Measurements from ENCODE around the gene ATAD1.

ATAD1 gene

GRCh38 chr10:87720665-87721064 lies 97.4 kb downstream of the ATAD1 start:
- no peaks in the 10 kb centered on the region for H3K36me3 ChIP-seq (ENCODE audit: control insufficient read depth, low read length)
- no peaks in the 10 kb centered on the region for H4K20me1 ChIP-seq (ENCODE audit: control insufficient read depth, insufficient read depth, low read depth, low read length)
- no peaks in the 10 kb centered on the region for H3K9me2 ChIP-seq (replicated peaks; ENCODE audit: control insufficient read depth, low read length)
- no peaks in the 10 kb centered on the region for H3K4me1 ChIP-seq (ENCODE audit: control insufficient read depth, low read length)
- no peak overlapping the region for H3K27ac ChIP-seq (ENCODE audit: low read depth, low read length)
- H3K4me3 ChIP-seq (ENCODE audit: low read length) = no peak overlapping the region
- H3F3A ChIP-seq (ENCODE audit: control insufficient read depth, insufficient read depth) = no peaks in the 10 kb centered on the region
- no peaks in the 10 kb centered on the region for H3K9me3 ChIP-seq (ENCODE audit: control insufficient read depth, insufficient read depth, low read length)
- H3K79me2 ChIP-seq (ENCODE audit: control insufficient read depth, low read length) = no peaks in the 10 kb centered on the region
- H3K4me2 ChIP-seq (ENCODE audit: low read length) = no peak overlapping the region
- TF ChIP-seq EZH2phosphoT487 (IDR thresholded peaks at IDR 0.05; ENCODE audit: borderline replicate concordance, low read length) (no peak), CTCF (IDR thresholded peaks at IDR 0.05; ENCODE audit: low read depth, low read length, poor library complexity, severe bottlenecking) (no peak)
- peaks cover 27% of the 10 kb centered on the region for H3K27me3 ChIP-seq (ENCODE audit: control insufficient read depth, low read length)

GRCh38 chr10:87716348-87716670 lies 101.7 kb downstream of the ATAD1 start:
- H3K4me2 ChIP-seq (ENCODE audit: low read length) = no peak overlapping the region
- no peaks in the 10 kb centered on the region for H3K9me3 ChIP-seq (ENCODE audit: control insufficient read depth, insufficient read depth, low read length)
- TF ChIP-seq EZH2phosphoT487 (IDR thresholded peaks at IDR 0.05; ENCODE audit: borderline replicate concordance, low read length) (no peak), CTCF (IDR thresholded peaks at IDR 0.05; ENCODE audit: low read depth, low read length, poor library complexity, severe bottlenecking) (no peak)
- no peak overlapping the region for H3K27ac ChIP-seq (ENCODE audit: low read depth, low read length)
- no peak overlapping the region for H3K4me3 ChIP-seq (ENCODE audit: low read length)
- H3K36me3 ChIP-seq (ENCODE audit: control insufficient read depth, low read length) = no peaks in the 10 kb centered on the region
- no peaks in the 10 kb centered on the region for H3K9me2 ChIP-seq (replicated peaks; ENCODE audit: control insufficient read depth, low read length)
- H3K27me3 ChIP-seq (ENCODE audit: control insufficient read depth, low read length) = peaks cover 15% of the 10 kb centered on the region
- no peaks in the 10 kb centered on the region for H4K20me1 ChIP-seq (ENCODE audit: control insufficient read depth, insufficient read depth, low read depth, low read length)
- no peaks in the 10 kb centered on the region for H3F3A ChIP-seq (ENCODE audit: control insufficient read depth, insufficient read depth)
- H3K4me1 ChIP-seq (ENCODE audit: control insufficient read depth, low read length) = no peaks in the 10 kb centered on the region
- H3K79me2 ChIP-seq (ENCODE audit: control insufficient read depth, low read length) = no peaks in the 10 kb centered on the region

GRCh38 chr10:87715552-87716347 lies 102.3 kb downstream of the ATAD1 start:
- Histone ChIP-seq H3K9me3 (ENCODE audit: control insufficient read depth, insufficient read depth, low read length) (no peaks in the 10 kb centered on the region), H3K4me2 (ENCODE audit: low read length) (no peak overlapping the region), H4K20me1 (ENCODE audit: control insufficient read depth, insufficient read depth, low read depth, low read length) (no peaks in the 10 kb centered on the region), H3K36me3 (ENCODE audit: control insufficient read depth, low read length) (no peaks in the 10 kb centered on the region), H3K27me3 (ENCODE audit: control insufficient read depth, low read length) (peaks cover 15% of the 10 kb centered on the region), H3K4me3 (ENCODE audit: low read length) (no peak overlapping the region), H3K4me1 (ENCODE audit: control insufficient read depth, low read length) (no peaks in the 10 kb centered on the region), H3F3A (ENCODE audit: control insufficient read depth, insufficient read depth) (no peaks in the 10 kb centered on the region), H3K27ac (ENCODE audit: low read depth, low read length) (no peak overlapping the region), H3K79me2 (ENCODE audit: control insufficient read depth, low read length) (no peaks in the 10 kb centered on the region), H3K9me2 (replicated peaks; ENCODE audit: control insufficient read depth, low read length) (no peaks in the 10 kb centered on the region)
- TF ChIP-seq CTCF (IDR thresholded peaks at IDR 0.05; ENCODE audit: low read depth, low read length, poor library complexity, severe bottlenecking) = no peak
- no peak for TF ChIP-seq EZH2phosphoT487 (IDR thresholded peaks at IDR 0.05; ENCODE audit: borderline replicate concordance, low read length)
